Measurements from ENCODE around the gene GTF2H3. TPM values are rescaled to one million over a fixed set of nuclear protein-coding genes. Genes with fewer than 3 reads are reported as not detected.

The GTF2H3 gene
- total and polyA plus RNA-seq, 10 of the 15 experiments (the other 5 are each of a cell fraction or from before 2014, with no cell fraction given) = 20.6 to 62.9 (median 34.7) TPM

GRCh38 chr12:123633379-123634141, at the start of gene GTF2H3, which contains the start of gene EIF2B1 (continued):
- TF ChIP-seq E4F1 (IDR thresholded peaks at IDR 0.05; ENCODE audit: borderline replicate concordance, partially characterized antibody) = peak; percentile 73
- TF ChIP-seq NR2C1 (IDR thresholded peaks at IDR 0.05) = peak; percentile 63; the same call in 1 of the 2 replicates
- no peak for TF ChIP-seq TCF7 (IDR thresholded peaks at IDR 0.05; ENCODE audit: borderline replicate concordance)
- TF ChIP-seq SREBF1 (IDR thresholded peaks at IDR 0.05; ENCODE audit: low read length) = no peak
- TF ChIP-seq POU2F2 (IDR thresholded peaks at IDR 0.05; ENCODE audit: borderline replicate concordance, low read depth, low read length) = peak; percentile 82; the same call in 2 of the 3 replicates
- peak; percentile 67 for TF ChIP-seq ZNF207 (IDR thresholded peaks at IDR 0.05; ENCODE audit: borderline replicate concordance)
- TF ChIP-seq SIN3A (IDR thresholded peaks at IDR 0.05; ENCODE audit: low read depth, low read length) = peak; percentile 97
- no peak for TF ChIP-seq JUND (IDR thresholded peaks at IDR 0.05; ENCODE audit: low read depth, low read length)
- peak; percentile 98 for TF ChIP-seq POLR2A (IDR thresholded peaks at IDR 0.05; ENCODE audit: low read depth, low read length)
- peak; percentile 27; the same call in 1 of the 2 replicates for TF ChIP-seq ATF7 (IDR thresholded peaks at IDR 0.05; ENCODE audit: low read depth)
- peak; percentile 59; the same call in 1 of the 2 replicates for TF ChIP-seq ZNF687 (IDR thresholded peaks at IDR 0.05)
- no peak for TF ChIP-seq FOXM1 (IDR thresholded peaks at IDR 0.05; ENCODE audit: low read depth, low read length)
- TF ChIP-seq IRF4 (IDR thresholded peaks at IDR 0.05; ENCODE audit: low read depth, low read length) = peak; percentile 34; the same call in 1 of the 2 replicates
- peak; percentile 87 for TF ChIP-seq MEF2B (IDR thresholded peaks at IDR 0.05; ENCODE audit: partially characterized antibody, poor library complexity, severe bottlenecking)
- TF ChIP-seq HDAC6 (IDR thresholded peaks at IDR 0.05; ENCODE audit: unreplicated experiment) = no peak
- no peak for TF ChIP-seq ZNF622 (IDR thresholded peaks at IDR 0.05)
- no peak for TF ChIP-seq BMI1 (IDR thresholded peaks at IDR 0.05; ENCODE audit: borderline replicate concordance)
- TF ChIP-seq ZZZ3 (IDR thresholded peaks at IDR 0.05; ENCODE audit: control insufficient read depth, insufficient read length, low read depth) = no peak
- no peak for TF ChIP-seq CBX5 (IDR thresholded peaks at IDR 0.05; ENCODE audit: low read depth)
- no peak for TF ChIP-seq HSF1 (IDR thresholded peaks at IDR 0.05; ENCODE audit: low read depth, low read length)
